ENCODE data around the gene PCDHA7.
"Not testable (repeated sequence)": the region's sequence is repeated elsewhere in the genome, so short reads cannot be mapped to it uniquely, and the experiment has no call there.

PCDHA7 gene

GRCh38 chr5:140835622-140836510, 1.8 kb downstream of the PCDHA7 start:
- no peak for DNase-seq
- TF ChIP-seq POLR2A (IDR thresholded peaks at IDR 0.05; ENCODE audit: low read length) (no peak), GATA1 (IDR thresholded peaks at IDR 0.05; ENCODE audit: low read depth, low read length) (no peak)

- no peak for TF ChIP-seq POLR2A (IDR thresholded peaks at IDR 0.05; ENCODE audit: low read length)
- no peak for TF ChIP-seq GATA1 (IDR thresholded peaks at IDR 0.05; ENCODE audit: low read depth, low read length)
- peak; percentile 13 to 27 for DNase-seq
These were observed 7.2 kb downstream of the PCDHA7 start, which contains the start of gene PCDHA8 for GRCh38 chr5:140840978-140841962. TSS of gene PCDHA8 (plus strand) at chr5:140841187. CDS start at chr5:140841322, 135 bp downstream.

- no peak for DNase-seq
- no peak for TF ChIP-seq POLR2A (IDR thresholded peaks at IDR 0.05; ENCODE audit: low read length)
- TF ChIP-seq GATA1 (IDR thresholded peaks at IDR 0.05; ENCODE audit: low read depth, low read length) = no peak
These were observed 9.0 kb downstream of the PCDHA7 start for GRCh38 chr5:140842798-140843733.

- DNase-seq = not testable (repeated sequence)
These were observed 14.4 kb downstream of the PCDHA7 start, which contains the start of gene PCDHA9 for GRCh38 chr5:140848139-140849102. TSS of gene PCDHA9 (plus strand) at chr5:140848382. CDS start at chr5:140848496, 114 bp downstream.

- DNase-seq = not testable (repeated sequence)
These were observed 16.0 kb downstream of the PCDHA7 start for GRCh38 chr5:140849831-140850634.

- no peak for TF ChIP-seq POLR2A (IDR thresholded peaks at IDR 0.05; ENCODE audit: low read length)
- no peak for TF ChIP-seq GATA1 (IDR thresholded peaks at IDR 0.05; ENCODE audit: low read depth, low read length)
- peak in 1 of 2 experiments; percentile 11 for DNase-seq
These were observed 22.0 kb downstream of the PCDHA7 start, which contains the start of gene PCDHA10 for GRCh38 chr5:140855772-140856674. TSS of gene PCDHA10 (plus strand) at chr5:140855897. CDS start at chr5:140856049, 152 bp downstream.

GRCh38 chr5:140857177-140857986, 23.3 kb downstream of the PCDHA7 start:
- no peak for DNase-seq
- TF ChIP-seq POLR2A (IDR thresholded peaks at IDR 0.05; ENCODE audit: low read length) (no peak), GATA1 (IDR thresholded peaks at IDR 0.05; ENCODE audit: low read depth, low read length) (no peak)

GRCh38 chr5:140857987-140858240, 23.8 kb downstream of the PCDHA7 start:
- no peak for DNase-seq
- no peak for TF ChIP-seq GATA1 (IDR thresholded peaks at IDR 0.05; ENCODE audit: low read depth, low read length)

GRCh38 chr5:140862441-140863295, 28.6 kb downstream of the PCDHA7 start:
- TF ChIP-seq POLR2A (IDR thresholded peaks at IDR 0.05; ENCODE audit: low read length) (no peak), GATA1 (IDR thresholded peaks at IDR 0.05; ENCODE audit: low read depth, low read length) (no peak)
- no peak for DNase-seq

Measured in erythroblast (primary cell).